Measurements from ENCODE around the gene IFT80.

Gene IFT80

DNA sequence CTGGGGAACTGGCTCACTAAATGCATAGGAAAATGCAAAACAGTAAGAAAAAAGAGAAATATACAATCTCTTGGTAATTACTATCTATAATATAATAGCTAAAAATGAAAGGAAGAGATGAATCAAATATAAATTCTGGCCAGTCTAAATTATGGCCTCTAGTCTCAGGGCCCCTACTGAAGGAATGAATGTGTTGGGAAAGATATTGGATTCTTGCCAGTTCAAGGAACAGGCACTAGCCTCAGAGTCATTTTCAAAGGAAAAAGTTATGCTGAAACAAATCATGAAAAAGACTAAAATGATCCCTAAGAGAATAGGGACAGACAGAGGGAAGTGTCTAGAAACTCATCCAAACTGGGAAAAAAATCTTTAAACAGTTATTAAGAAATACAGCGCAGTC is 111.4 kb downstream of the IFT80 start:
- DNase-seq (ENCODE audit: extremely low read depth, low read depth), result no peak
- TF ChIP-seq, protein P1, sequence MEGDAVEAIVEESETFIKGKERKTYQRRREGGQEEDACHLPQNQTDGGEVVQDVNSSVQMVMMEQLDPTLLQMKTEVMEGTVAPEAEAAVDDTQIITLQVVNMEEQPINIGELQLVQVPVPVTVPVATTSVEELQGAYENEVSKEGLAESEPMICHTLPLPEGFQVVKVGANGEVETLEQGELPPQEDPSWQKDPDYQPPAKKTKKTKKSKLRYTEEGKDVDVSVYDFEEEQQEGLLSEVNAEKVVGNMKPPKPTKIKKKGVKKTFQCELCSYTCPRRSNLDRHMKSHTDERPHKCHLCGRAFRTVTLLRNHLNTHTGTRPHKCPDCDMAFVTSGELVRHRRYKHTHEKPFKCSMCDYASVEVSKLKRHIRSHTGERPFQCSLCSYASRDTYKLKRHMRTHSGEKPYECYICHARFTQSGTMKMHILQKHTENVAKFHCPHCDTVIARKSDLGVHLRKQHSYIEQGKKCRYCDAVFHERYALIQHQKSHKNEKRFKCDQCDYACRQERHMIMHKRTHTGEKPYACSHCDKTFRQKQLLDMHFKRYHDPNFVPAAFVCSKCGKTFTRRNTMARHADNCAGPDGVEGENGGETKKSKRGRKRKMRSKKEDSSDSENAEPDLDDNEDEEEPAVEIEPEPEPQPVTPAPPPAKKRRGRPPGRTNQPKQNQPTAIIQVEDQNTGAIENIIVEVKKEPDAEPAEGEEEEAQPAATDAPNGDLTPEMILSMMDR (IDR thresholded peaks at IDR 0.05; ENCODE audit: low read depth, low read length), result no peak

DNA sequence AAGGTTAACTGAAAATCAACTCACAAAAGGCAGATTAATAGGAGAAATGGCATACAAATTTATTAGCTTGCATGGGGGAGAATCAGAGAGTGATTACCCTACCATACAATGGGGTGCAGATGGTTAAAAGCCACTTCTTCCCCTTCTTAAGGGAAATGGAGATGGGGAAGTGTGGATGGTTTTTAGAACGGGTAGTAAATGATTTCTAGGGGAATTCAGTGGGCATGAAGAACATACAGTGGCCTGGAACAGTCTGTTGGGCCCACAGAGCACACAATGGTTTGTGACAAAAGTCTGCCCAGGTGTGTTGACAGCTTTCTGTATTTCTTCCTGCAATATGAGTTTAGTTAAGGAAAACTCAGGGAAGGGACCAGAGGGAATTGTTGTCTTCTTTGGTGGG is 112.8 kb downstream of the IFT80 start:
- TF ChIP-seq, protein P1 (IDR thresholded peaks at IDR 0.05; ENCODE audit: low read depth, low read length), result no peak
- DNase-seq (ENCODE audit: extremely low read depth, low read depth), result no peak

DNA sequence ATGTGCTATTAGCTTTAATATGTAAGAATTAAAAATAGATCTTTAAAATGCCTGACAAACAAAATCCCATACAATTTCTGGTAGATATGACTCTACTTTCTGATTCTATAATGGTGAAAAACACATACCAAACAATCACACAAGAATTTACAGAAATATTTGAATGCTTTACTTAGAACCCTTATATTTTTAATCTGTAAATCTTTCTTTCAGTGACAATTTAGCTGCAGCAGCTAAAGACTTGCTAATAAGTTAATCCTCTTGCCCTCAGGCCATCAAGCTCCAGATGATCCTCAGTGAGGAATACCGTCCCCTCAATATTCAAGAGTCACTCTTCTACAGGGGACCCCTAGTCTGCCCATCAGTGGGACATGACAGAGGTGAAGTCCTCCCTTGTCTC is 118.2 kb downstream of the IFT80 start:
- no peak for DNase-seq (ENCODE audit: extremely low read depth, low read depth)
- TF ChIP-seq, protein P1 (IDR thresholded peaks at IDR 0.05; ENCODE audit: low read depth, low read length), result no peak

DNA sequence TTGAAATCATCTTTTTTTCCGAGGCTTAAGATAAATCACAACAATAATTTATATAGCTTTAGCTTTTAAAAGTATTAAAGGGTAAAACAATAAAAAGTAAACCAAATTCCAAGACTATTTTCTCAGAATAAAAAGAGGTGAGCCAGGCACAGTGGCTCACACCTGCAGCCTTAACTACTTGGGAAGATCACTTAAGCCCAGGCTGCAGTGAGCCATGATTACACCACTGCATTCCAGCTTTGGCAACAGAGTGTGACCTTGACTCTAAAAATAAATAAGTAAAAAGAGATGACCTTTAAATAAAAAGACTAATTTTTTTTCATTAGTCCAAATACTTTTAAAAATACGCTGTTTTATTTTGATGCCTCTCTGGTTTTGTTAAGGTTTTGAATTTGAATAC is 119.4 kb downstream of the IFT80 start:
- TF ChIP-seq, protein P1 (IDR thresholded peaks at IDR 0.05; ENCODE audit: low read depth, low read length), result no peak
- no peak for DNase-seq (ENCODE audit: extremely low read depth, low read depth)

DNA sequence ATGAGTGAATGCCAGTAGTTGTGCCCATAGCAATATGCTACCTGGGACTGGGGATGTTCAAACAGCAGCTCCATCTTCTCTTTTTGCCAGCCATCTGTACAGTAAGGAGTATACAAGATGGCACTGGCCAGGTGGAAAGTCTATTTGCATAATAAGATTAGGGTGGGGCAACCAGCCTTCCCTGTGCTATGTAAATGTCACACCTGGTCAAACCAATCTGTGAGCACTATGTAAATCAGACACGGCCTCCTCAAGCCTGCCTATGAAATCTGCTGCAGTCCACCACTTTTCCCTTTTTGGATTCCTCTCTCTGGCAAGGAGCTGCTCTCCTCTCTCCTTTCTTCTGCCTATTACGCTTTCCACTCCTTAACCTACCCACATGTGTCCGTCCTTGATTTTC is 120.8 kb downstream of the IFT80 start:
- TF ChIP-seq, protein P1 (IDR thresholded peaks at IDR 0.05; ENCODE audit: low read depth, low read length), result no peak

DNA sequence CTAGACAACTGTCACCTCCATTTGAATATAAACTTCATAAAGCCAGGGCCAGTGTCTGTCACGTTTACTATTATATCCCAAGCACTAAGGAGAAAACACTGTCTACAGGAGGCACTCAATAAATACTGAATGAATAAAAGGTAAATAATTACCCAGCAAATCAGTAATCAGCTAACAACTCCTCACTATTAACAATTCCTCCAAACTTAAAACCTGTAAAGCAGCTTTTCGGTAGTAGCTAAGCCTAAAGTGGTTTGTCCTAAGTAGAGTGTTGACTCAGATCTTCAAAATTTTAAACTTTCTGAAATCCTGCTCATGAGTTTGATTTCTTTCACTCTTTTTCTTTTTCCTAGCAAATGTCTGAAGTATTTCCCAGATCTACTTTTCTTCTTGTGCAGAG is 133.9 kb downstream of the IFT80 start:
- TF ChIP-seq, protein P1 (IDR thresholded peaks at IDR 0.05; ENCODE audit: low read depth, low read length), result no peak
- no peak for DNase-seq (ENCODE audit: extremely low read depth, low read depth)

More for the DNA sequence above, 120.8 kb downstream of the IFT80 start:
- no peak for DNase-seq (ENCODE audit: extremely low read depth, low read depth)

DNA sequence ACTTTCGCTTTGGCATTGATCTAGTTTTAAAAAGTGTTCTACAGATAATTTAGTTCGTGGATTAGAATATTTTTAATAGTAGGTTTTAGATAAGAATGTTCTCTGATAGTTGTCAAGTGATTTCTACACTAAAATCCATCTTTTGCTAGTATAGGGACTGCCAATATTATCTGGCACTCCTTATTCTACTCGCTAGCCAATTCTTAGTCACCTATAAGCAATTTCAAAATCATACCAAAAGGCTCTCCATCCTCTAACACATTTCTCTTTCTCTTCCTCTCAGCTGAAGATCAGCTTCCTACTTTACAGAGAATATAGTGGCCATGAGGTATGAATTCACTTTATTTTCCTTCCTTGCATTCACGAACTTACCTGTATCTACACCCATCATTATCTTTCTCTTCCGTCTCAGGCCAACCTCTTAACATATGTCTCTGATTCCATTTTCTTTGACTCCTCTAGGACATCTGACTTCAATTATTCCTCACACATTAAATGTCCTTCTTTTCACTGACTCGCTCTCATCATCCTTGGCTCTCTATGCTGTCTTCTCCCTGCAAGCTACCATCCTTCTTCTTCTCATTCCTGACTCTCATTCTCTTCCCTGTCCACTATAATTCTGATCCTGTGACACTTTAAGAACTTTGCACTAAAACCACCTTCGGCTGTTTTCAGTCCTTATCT is 138.3 kb downstream of the IFT80 start:
- no peak for DNase-seq (ENCODE audit: extremely low read depth, low read depth)
- TF ChIP-seq, protein P1 (IDR thresholded peaks at IDR 0.05; ENCODE audit: low read depth, low read length), result no peak
